Neuronal stem cell (in vitro differentiated cells): ENCODE data around the gene CAMK2A.
"Not testable (repeated sequence)": the region's sequence is repeated elsewhere in the genome, so short reads cannot be mapped to it uniquely, and the experiment has no call there.

Experiments
- DNase-seq: peaks from one replicate; pipeline ENCODE4 v3.0.0-alpha.2; 2013; ENCODE audit warnings: low spot score
- H2AFZ ChIP-seq: one replicate; pipeline ENCODE4 v1.6.1; 2013; ENCODE audit warnings: mild to moderate bottlenecking, low read length, inconsistent platforms
- H2AK5ac ChIP-seq: 2 replicates; pipeline ENCODE4 v1.6.1; 2013; ENCODE audit warnings: low read depth, mild to moderate bottlenecking, inconsistent platforms, low read length, moderate library complexity, mixed read lengths
- H2BK120ac ChIP-seq: 2 replicates; pipeline ENCODE4 v1.6.1; 2013; ENCODE audit warnings: low read depth, mild to moderate bottlenecking, inconsistent platforms, low read length, moderate library complexity, mixed read lengths
- H2BK12ac ChIP-seq: one replicate; pipeline ENCODE4 v1.6.1; 2013; ENCODE audit warnings: low read length, inconsistent platforms
- H2BK15ac ChIP-seq: 2 replicates; pipeline ENCODE4 v1.6.1; 2013; ENCODE audit warnings: mild to moderate bottlenecking, low read length, inconsistent platforms, mixed read lengths
- H2BK5ac ChIP-seq: one replicate; pipeline ENCODE4 v1.6.1; 2013; ENCODE audit warnings: inconsistent platforms, mild to moderate bottlenecking, low read length, moderate library complexity
- H3K14ac ChIP-seq: one replicate; pipeline ENCODE4 v1.6.1; 2013; ENCODE audit warnings: low read length, inconsistent platforms
- H3K18ac ChIP-seq: 2 replicates; pipeline ENCODE4 v1.6.1; 2013; ENCODE audit warnings: low read length, inconsistent platforms
- H3K23ac ChIP-seq: 2 replicates; pipeline ENCODE4 v1.6.1; 2013; ENCODE audit warnings: low read depth, mild to moderate bottlenecking, mixed read lengths, low read length, inconsistent platforms; ENCODE audit not compliant: poor library complexity
- H3K27ac ChIP-seq: replicated peaks from 3 replicates; pipeline ENCODE4 v1.5.1; 2013; ENCODE audit warnings: low read length, inconsistent platforms
- H3K27me3 ChIP-seq, 3 experiments: 2 replicates each; pipeline ENCODE4 v1.6.1; 2013; ENCODE audit warnings: low read length in 3 of 3, mild to moderate bottlenecking in 2 of 3, inconsistent platforms in 1 of 3, low read depth in 1 of 3, mixed read lengths in 1 of 3, moderate library complexity in 1 of 3; ENCODE audit not compliant: control insufficient read depth in 3 of 3, insufficient read depth in 3 of 3
- H3K36me3 ChIP-seq, 2 donors: replicated peaks in 1 of 2; 2 replicates each; pipeline ENCODE4 v1.6.1; 2013; ENCODE audit warnings: low read length in 2 of 2; ENCODE audit not compliant: control insufficient read depth in 2 of 2, insufficient read depth in 2 of 2
- H3K4ac ChIP-seq: 2 replicates; pipeline ENCODE4 v1.6.1; 2013; ENCODE audit warnings: inconsistent platforms, mild to moderate bottlenecking, low read length, moderate library complexity
- H3K4me1 ChIP-seq, 2 donors: 1 replicate in 1 of 2; 2 replicates in 1 of 2; pipeline ENCODE4 v1.6.1; 2013; ENCODE audit warnings: low read length in 2 of 2, low read depth in 1 of 2; ENCODE audit not compliant: control insufficient read depth in 2 of 2, insufficient read depth in 1 of 2
- H3K4me2 ChIP-seq: one replicate; pipeline ENCODE4 v1.6.1; 2013; ENCODE audit warnings: mild to moderate bottlenecking, low read length, inconsistent platforms; ENCODE audit not compliant: insufficient read depth, poor library complexity, severe bottlenecking
- H3K4me3 ChIP-seq, 2 donors: 2 replicates each; pipeline ENCODE4 v1.5.1; 2013; ENCODE audit warnings: low read length in 2 of 2, mild to moderate bottlenecking in 2 of 2, inconsistent platforms in 1 of 2, moderate library complexity in 1 of 2
- H3K79me1 ChIP-seq: one replicate; pipeline ENCODE4 v1.6.1; 2013; ENCODE audit warnings: low read depth, mild to moderate bottlenecking, inconsistent platforms, low read length, moderate library complexity
- H3K9ac ChIP-seq: one replicate; pipeline ENCODE4 v1.6.1; 2013; ENCODE audit warnings: mild to moderate bottlenecking, low read depth, low read length, inconsistent platforms; ENCODE audit not compliant: poor library complexity
- H3K9me3 ChIP-seq, 2 donors: replicated peaks in 1 of 2; 2 replicates each; pipeline versions ENCODE3 to v1.6.1; 2013; ENCODE audit warnings: low read length in 2 of 2, mild to moderate bottlenecking in 2 of 2, inconsistent platforms in 1 of 2, low read depth in 1 of 2, mixed read lengths in 1 of 2, moderate library complexity in 1 of 2; ENCODE audit not compliant: control insufficient read depth in 2 of 2, insufficient read depth in 1 of 2
- H4K8ac ChIP-seq: one replicate; pipeline ENCODE4 v1.6.1; 2013; ENCODE audit warnings: low read depth, mild to moderate bottlenecking, inconsistent platforms, low read length, moderate library complexity
- H4K91ac ChIP-seq: one replicate; pipeline ENCODE4 v1.6.1; 2013; ENCODE audit warnings: low read length, low read depth, mild to moderate bottlenecking, inconsistent platforms; ENCODE audit not compliant: poor library complexity
- WGBS, 2 donors: extraction: QIAGEN DNeasy Blood & Tissue Kit; methylation state at CpG; one replicate each; pipeline ENCODE4 v1.1.7; 2013; ENCODE audit warnings: missing lambda C conversion rate in 2 of 2, mixed read lengths in 1 of 2; ENCODE audit not compliant: insufficient read length in 2 of 2, insufficient replicate concordance in 1 of 2; ENCODE audit errors: extremely low coverage in 2 of 2; 5-methylcytosine and 5-hydroxymethylcytosine counted together

The CAMK2A gene

DNA sequence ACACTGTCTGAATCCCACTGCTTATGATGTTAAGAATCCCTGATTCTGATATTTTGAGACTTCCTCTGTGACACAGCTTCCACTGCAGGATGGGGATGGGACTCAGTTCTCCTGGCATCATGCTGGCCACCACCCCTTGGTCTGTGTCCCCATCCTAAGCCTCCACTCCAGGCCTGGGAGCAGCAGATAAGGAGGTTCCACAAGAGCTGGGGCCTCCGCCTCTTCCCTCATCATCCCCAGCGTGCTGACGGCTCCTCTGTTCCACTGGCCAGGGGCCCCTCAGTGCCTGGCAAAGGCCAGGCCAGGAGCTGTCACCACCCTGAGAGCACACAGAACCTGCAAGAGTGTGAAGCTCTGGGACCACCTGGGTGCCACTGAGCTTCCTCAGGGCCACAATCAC, 40.6 kb downstream of the CAMK2A start:
- Histone ChIP-seq H3K36me3 (no peaks in the 10 kb centered on the region), H3K27ac (no peak overlapping the region), H3K18ac (peak overlapping the region; percentile 89), H4K91ac (no peak overlapping the region), H2AK5ac (peak overlapping the region; percentile 66), H2BK120ac (no peak overlapping the region), H3K27me3 (no peaks in the 10 kb centered on the region), H2BK5ac (no peak overlapping the region), H3K4me2 (no peak overlapping the region), H3K14ac (no peak overlapping the region), H2BK15ac (peak overlapping the region; percentile 1), H3K4me1 (peaks cover 12 to 14% of the 10 kb centered on the region in 2 donors), H3K9me3 (no peaks in the 10 kb centered on the region), H3K4ac (no peak overlapping the region), H3K4me3 (no peak overlapping the region), H2BK12ac (no peak overlapping the region), H3K79me1 (no peaks in the 10 kb centered on the region), H3K23ac (peak overlapping the region; percentile 5), H2AFZ (no peak overlapping the region), H4K8ac (peak overlapping the region; percentile 6), H3K9ac (no peak overlapping the region)
- no peak for DNase-seq
- no CpG with 5 or more reads among the region's 3 CpGs for WGBS, 2 donors

DNA sequence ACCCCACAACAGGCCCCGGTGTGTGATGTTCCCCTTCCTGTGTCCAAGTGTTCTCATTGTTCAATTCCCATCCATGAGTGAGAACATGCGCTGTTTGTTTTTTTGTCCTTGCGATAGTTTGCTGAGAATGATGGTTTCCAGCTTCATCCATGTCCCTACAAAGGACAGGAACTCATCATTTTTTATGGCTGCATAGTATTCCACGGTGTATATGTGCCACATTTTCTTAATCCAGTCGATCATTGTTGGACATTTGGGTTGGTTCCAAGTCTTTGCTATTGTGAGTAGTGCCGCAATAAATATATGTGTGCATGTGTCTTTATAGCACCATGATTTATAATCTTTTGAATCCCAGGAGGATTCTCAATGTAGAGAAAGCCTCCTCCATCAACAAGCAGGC, 41.1 kb downstream of the CAMK2A start:
- not testable (repeated sequence) for H4K8ac ChIP-seq, H3K4me3 ChIP-seq, H3K27ac ChIP-seq, H3K27me3 ChIP-seq, H3K79me1 ChIP-seq, H4K91ac ChIP-seq, H2BK12ac ChIP-seq, H3K9me3 ChIP-seq, H2AFZ ChIP-seq, H3K4ac ChIP-seq, H3K23ac ChIP-seq, H2AK5ac ChIP-seq, H2BK15ac ChIP-seq, H3K14ac ChIP-seq, H2BK5ac ChIP-seq, H3K4me2 ChIP-seq, H3K9ac ChIP-seq, H2BK120ac ChIP-seq, DNase-seq, H3K18ac ChIP-seq, H3K36me3 ChIP-seq
- WGBS, 2 donors, result no CpG with 5 or more reads among the region's 6 CpGs
- peaks cover 12 to 16% of the 10 kb centered on the region in 2 donors for H3K4me1 ChIP-seq

DNA sequence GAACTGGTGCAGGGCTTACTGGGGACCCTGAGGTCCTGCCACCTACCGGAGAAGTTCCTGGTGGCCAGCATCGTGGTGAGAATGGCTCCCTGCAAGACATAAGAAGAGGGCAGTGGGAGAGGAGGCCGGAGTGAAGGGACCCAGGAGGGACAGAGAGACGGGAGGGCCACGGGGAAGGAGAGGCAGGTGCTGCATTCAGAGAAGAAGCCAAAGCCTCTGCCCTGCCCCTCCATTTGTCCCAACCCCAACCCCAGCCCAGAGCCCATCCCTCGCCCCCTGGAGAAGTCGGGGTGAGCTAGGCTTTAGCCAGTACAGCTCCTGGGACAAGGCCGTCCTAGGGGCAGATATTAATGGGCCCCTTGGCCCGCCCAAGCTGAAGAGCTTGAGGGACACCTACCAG, 41.8 kb downstream of the CAMK2A start:
- Histone ChIP-seq H2BK12ac (no peak overlapping the region), H3K14ac (peak overlapping the region; percentile 31), H3K36me3 (no peaks in the 10 kb centered on the region), H3K9me3 (no peaks in the 10 kb centered on the region), H3K27me3 (no peaks in the 10 kb centered on the region), H4K8ac (no peak overlapping the region), H2AK5ac (peak overlapping the region; percentile 72), H3K18ac (peak overlapping the region; percentile 33), H4K91ac (no peak overlapping the region), H2BK120ac (no peak overlapping the region), H3K4me1 (peaks cover 11 to 22% of the 10 kb centered on the region in 2 donors), H2BK5ac (no peak overlapping the region), H3K23ac (no peak overlapping the region), H3K27ac (no peak overlapping the region), H3K9ac (no peak overlapping the region), H2BK15ac (no peak overlapping the region), H3K4ac (no peak overlapping the region), H2AFZ (no peak overlapping the region), H3K79me1 (no peaks in the 10 kb centered on the region), H3K4me2 (no peak overlapping the region), H3K4me3 (no peak overlapping the region)
- no CpG with 5 or more reads among the region's 9 CpGs for WGBS, 2 donors
- no peak for DNase-seq

GRCh38 chr5:150246835-150247234, 42.7 kb downstream of the CAMK2A start:
- Histone ChIP-seq H3K18ac (peak overlapping the region; percentile 32), H3K9me3 (no peaks in the 10 kb centered on the region), H2AK5ac (peak overlapping the region; percentile 0), H3K9ac (no peak overlapping the region), H4K8ac (no peak overlapping the region), H2BK120ac (no peak overlapping the region), H2AFZ (no peak overlapping the region), H2BK12ac (no peak overlapping the region), H3K14ac (no peak overlapping the region), H2BK5ac (no peak overlapping the region), H3K36me3 (no peaks in the 10 kb centered on the region), H3K4ac (no peak overlapping the region), H3K27ac (no peak overlapping the region), H4K91ac (no peak overlapping the region), H3K4me2 (no peak overlapping the region), H3K79me1 (no peaks in the 10 kb centered on the region), H3K4me3 (no peak overlapping the region), H3K4me1 (peaks cover 15 to 28% of the 10 kb centered on the region in 2 donors), H2BK15ac (peak overlapping the region; percentile 75), H3K23ac (no peak overlapping the region), H3K27me3 (no peaks in the 10 kb centered on the region)
- no CpG with 5 or more reads among the region's 5 CpGs for WGBS, 2 donors
- no peak for DNase-seq
